Endodermal cell (in vitro differentiated cells): ENCODE results near the gene METTL21A. TPM values are rescaled to one million over a fixed set of nuclear protein-coding genes. Genes with fewer than 3 reads are reported as not detected.
A peak's percentile ranks its signal among the peaks of the same experiment; 100 is the strongest.

Experiments used
- DNase-seq: peaks from one replicate; pipeline ENCODE4 v3.0.0-alpha.2; 2017
- H3K27ac ChIP-seq: 2 replicates; pipeline ENCODE4 v1.5.1; 2013; ENCODE audit warnings: mild to moderate bottlenecking, low read depth, low read length, moderate library complexity
- H3K27me3 ChIP-seq: 2 replicates; pipeline ENCODE4 v1.6.1; 2013; ENCODE audit warnings: mild to moderate bottlenecking, low read length, moderate library complexity; ENCODE audit not compliant: insufficient read depth, control insufficient read depth, poor library complexity, severe bottlenecking
- H3K36me3 ChIP-seq: 2 replicates; pipeline ENCODE4 v1.7.0; 2013; ENCODE audit warnings: mild to moderate bottlenecking, low read length, moderate library complexity; ENCODE audit not compliant: control insufficient read depth, insufficient read depth
- H3K4me1 ChIP-seq: one replicate; pipeline ENCODE4 v1.7.0; 2013; ENCODE audit warnings: low read length; ENCODE audit not compliant: control insufficient read depth, insufficient read depth
- H3K4me3 ChIP-seq: 2 replicates; pipeline ENCODE4 v1.5.1; 2013; ENCODE audit warnings: mild to moderate bottlenecking, low read length, moderate library complexity
- H3K9ac ChIP-seq: 2 replicates; pipeline ENCODE4 v1.6.1; 2013; ENCODE audit warnings: mild to moderate bottlenecking, low read length, moderate library complexity; ENCODE audit not compliant: poor library complexity, severe bottlenecking; ENCODE audit errors: extremely low read depth
- H3K9me3 ChIP-seq: 2 replicates; pipeline ENCODE4 v1.6.1; 2013; ENCODE audit warnings: mild to moderate bottlenecking, low read length, moderate library complexity; ENCODE audit not compliant: control insufficient read depth
- H3K27ac Mint-ChIP-seq: 2 replicates; pipeline ENCODE4 v1.8.0; 2020; ENCODE audit warnings: mixed read lengths
- H3K27me3 Mint-ChIP-seq: 2 replicates; pipeline ENCODE4 v1.8.0; 2021; ENCODE audit warnings: mild to moderate bottlenecking, mixed read lengths; ENCODE audit not compliant: insufficient read depth
- H3K36me3 Mint-ChIP-seq: 2 replicates; pipeline ENCODE4 v1.8.0; 2020; ENCODE audit warnings: low read depth, mixed read lengths
- H3K4me1 Mint-ChIP-seq: 2 replicates; pipeline ENCODE4 v1.8.0; 2020; ENCODE audit warnings: mixed read lengths
- H3K4me3 Mint-ChIP-seq: 2 replicates; pipeline ENCODE4 v1.8.0; 2020; ENCODE audit warnings: mild to moderate bottlenecking, moderate library complexity, mixed read lengths
- H3K9me3 Mint-ChIP-seq: 2 replicates; pipeline ENCODE4 v1.8.0; 2020; ENCODE audit warnings: mild to moderate bottlenecking, mixed read lengths
- WGBS, 2 experiments: methylation state at CpG; one replicate each; pipeline versions ENCODE4 v1.1.5 to v1.1.7; 2013; ENCODE audit warnings: missing lambda C conversion rate in 2 of 2, mixed read lengths in 1 of 2; ENCODE audit not compliant: insufficient coverage in 1 of 2, insufficient read length in 1 of 2; 5-methylcytosine and 5-hydroxymethylcytosine counted together
- total RNA-seq, 2 donors: library from RNA; stranded (reverse); fragmentation: NEBNext Ultra II Directional in 1 of 2; extraction: Animal tissue kit (Norgen Biotek cat#: 25700) in 1 of 2; gene quantifications; 2 replicates in 1 of 2; 3 replicates in 1 of 2; pipeline ENCODE4 v1.2.1, GENCODE V29; 2021
- TF ChIP-seq, protein P1 (sequence below): fragments of 200-600 bp; sonication (generic); conservative IDR thresholded peaks from 2 replicates; pipeline ENCODE4 v1.5.0; 2021; ENCODE audit warnings: antibody characterized with exemption, mild to moderate bottlenecking

The METTL21A gene
- total RNA-seq, 2 donors from 2014 or later, result 43.4 to 61.2 TPM

- H3K4me1 ChIP-seq, result no peaks in the 10 kb centered on the region
- H3K4me3 Mint-ChIP-seq, result no peak overlapping the region
- H3K9ac ChIP-seq, result no peak overlapping the region
- H3K9me3 Mint-ChIP-seq, result no peaks in the 10 kb centered on the region
- no peaks in the 10 kb centered on the region for H3K27me3 Mint-ChIP-seq
- WGBS, 2 experiments, result 94 to 97% methylated on average over 6 to 7 of the region's 7 CpGs
- H3K36me3 ChIP-seq, result peaks cover 87% of the 10 kb centered on the region
- H3K36me3 Mint-ChIP-seq, result peaks cover 64% of the 10 kb centered on the region
- H3K4me3 ChIP-seq, result no peak overlapping the region
- no peaks in the 10 kb centered on the region for H3K27me3 ChIP-seq
- H3K27ac Mint-ChIP-seq, result peak overlapping the region; percentile 56
- H3K9me3 ChIP-seq, result no peaks in the 10 kb centered on the region
- H3K4me1 Mint-ChIP-seq, result no peaks in the 10 kb centered on the region
- TF ChIP-seq, protein P1, sequence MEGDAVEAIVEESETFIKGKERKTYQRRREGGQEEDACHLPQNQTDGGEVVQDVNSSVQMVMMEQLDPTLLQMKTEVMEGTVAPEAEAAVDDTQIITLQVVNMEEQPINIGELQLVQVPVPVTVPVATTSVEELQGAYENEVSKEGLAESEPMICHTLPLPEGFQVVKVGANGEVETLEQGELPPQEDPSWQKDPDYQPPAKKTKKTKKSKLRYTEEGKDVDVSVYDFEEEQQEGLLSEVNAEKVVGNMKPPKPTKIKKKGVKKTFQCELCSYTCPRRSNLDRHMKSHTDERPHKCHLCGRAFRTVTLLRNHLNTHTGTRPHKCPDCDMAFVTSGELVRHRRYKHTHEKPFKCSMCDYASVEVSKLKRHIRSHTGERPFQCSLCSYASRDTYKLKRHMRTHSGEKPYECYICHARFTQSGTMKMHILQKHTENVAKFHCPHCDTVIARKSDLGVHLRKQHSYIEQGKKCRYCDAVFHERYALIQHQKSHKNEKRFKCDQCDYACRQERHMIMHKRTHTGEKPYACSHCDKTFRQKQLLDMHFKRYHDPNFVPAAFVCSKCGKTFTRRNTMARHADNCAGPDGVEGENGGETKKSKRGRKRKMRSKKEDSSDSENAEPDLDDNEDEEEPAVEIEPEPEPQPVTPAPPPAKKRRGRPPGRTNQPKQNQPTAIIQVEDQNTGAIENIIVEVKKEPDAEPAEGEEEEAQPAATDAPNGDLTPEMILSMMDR, result no peak
- no peak overlapping the region for H3K27ac ChIP-seq
- no peak for DNase-seq
Observed at GRCh38 chr2:207565736-207566500, 59.3 kb downstream of the METTL21A start.

Other genes with a start within 250 kb of the METTL21A start
- gene CREB1, start 95.4 kb downstream of the METTL21A start, total RNA-seq, result 100 to 1,000 TPM in 1 of 2 donors, 10 to 100 TPM in 1; 87.1 to 105 TPM
- 10 to 100 TPM; 19.8 to 22.4 TPM for gene CCNYL1, start 86.2 kb upstream of the METTL21A start, total RNA-seq
- 1,000 to 10,000 TPM; 1,055 to 1,188 TPM for gene FZD5, start 144.5 kb upstream of the METTL21A start, total RNA-seq